Astrocyte of the spinal cord (primary cell): ENCODE results near the gene DAPK2.

Experiments
- DNase-seq: peaks from one replicate; pipeline ENCODE4 v3.0.0; 2011; ENCODE audit warnings: low read depth, low spot score
- H3K4me3 ChIP-seq: 2 replicates; pipeline ENCODE4 v1.5.1; 2011; ENCODE audit warnings: low read depth, mild to moderate bottlenecking, low read length, moderate library complexity
- CTCF ChIP-seq: IDR thresholded peaks from 2 replicates; pipeline ENCODE4 v1.5.1; 2012; ENCODE audit warnings: low read depth, mild to moderate bottlenecking, low read length, inconsistent platforms
- in situ Hi-C: cut with HindIII; loops from 2 replicates; pipeline ENCODE4 v1.10.0; 2017; ENCODE audit warnings: low sequenced_read_pairs

The DAPK2 gene

DNA sequence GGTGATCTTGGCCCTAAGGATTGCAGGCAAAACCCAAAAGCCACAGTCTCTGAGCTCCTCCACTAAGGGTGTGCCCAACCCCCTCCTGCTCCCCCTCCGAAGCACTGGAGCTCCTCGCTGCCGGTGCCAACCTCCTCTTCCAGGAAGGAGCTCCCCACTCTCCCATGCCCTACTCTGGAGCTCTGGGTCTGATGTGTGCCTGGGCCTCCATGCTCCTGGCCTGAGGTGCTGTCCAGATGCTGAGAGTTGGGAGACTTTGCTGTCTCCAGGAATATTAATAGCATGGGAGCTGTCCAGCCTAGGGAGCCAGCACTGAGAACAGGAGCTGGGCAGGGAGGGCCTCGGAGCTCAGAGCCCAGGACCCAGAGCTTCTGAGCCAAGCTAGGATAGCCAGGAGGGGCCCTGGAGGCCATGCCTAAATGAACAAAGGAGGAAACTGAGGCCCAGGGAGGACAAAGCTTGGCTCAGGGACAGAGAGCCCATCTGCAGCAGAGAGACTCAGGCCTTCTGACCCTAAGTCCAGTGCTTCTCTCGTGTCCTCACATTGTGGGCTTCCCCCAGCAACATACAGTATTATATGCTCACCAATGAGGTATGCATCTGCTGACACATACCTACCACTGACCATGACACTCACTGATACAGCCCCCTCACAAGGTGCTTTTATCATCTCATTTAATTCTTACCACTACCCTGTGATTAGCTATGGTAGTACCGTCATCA lies 175.6 kb downstream of the DAPK2 start:
- in situ Hi-C loops: no loop called here
- no peak for TF ChIP-seq CTCF
- no peak overlapping the region for H3K4me3 ChIP-seq
- DNase-seq: peak; percentile 79

- DNase-seq: no peak
- in situ Hi-C loops: no loop called here
- TF ChIP-seq CTCF: no peak
- no peak overlapping the region for H3K4me3 ChIP-seq
Observed at GRCh38 chr15:63870043-63870394, 176.3 kb downstream of the DAPK2 start.

- H3K4me3 ChIP-seq: no peak overlapping the region
- no peak for TF ChIP-seq CTCF
- DNase-seq: no peak
- in situ Hi-C loops: no loop called here
Observed at GRCh38 chr15:63869371-63870042, 176.8 kb downstream of the DAPK2 start.

DNA sequence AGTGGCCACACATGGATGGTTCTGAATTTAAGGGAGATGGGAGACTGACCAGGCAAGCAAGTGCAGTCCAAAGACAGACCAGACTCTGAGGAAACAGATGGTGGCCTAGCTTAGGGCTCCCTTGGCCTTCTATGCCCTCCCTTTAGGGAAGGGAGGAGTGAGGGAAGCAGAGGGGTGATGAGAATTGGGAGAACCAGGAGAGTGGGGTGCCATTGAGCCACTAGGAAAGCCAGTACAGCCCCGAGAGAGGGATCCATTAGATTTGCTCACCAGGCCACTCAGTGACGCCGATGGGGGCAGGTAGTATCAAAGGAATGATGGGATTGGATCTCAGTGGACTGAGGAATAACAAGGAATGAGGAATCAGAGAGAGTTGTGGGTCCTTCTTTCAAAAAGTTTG lies 182.1 kb downstream of the DAPK2 start:
- in situ Hi-C loops: no loop called here
- TF ChIP-seq CTCF: no peak
- H3K4me3 ChIP-seq: no peak overlapping the region
- DNase-seq: no peak

DNA sequence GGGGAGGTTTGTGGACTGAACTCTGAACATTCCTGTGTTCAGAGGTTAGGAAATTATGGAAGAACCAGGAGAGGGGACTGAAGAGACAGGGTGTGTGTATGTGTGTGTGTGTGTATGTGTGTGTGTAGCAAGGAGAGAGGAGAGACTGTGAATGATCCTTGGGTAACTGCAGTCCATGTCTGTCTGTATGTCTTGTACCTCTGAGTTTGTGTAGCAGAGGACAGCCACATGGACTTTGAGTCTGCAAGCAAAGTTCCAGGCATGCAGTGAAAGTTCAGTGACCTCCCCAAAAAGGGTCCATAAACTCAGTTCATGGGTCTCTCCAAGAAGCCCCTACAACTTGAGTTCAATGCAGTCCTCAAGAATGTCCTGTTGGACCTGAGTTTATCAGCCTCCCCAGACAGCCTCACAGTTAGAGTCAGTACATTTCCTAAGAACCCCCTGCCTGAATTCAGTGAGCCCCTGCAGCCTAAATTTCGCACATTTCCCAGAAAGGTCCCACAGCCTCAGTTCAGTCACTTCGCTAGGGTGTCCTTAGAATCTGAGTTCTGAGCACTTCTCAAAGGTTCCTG lies 184.3 kb downstream of the DAPK2 start:
- in situ Hi-C loops: no loop called here
- TF ChIP-seq CTCF: no peak
- no peak overlapping the region for H3K4me3 ChIP-seq
- no peak for DNase-seq

- no peak for TF ChIP-seq CTCF
- DNase-seq: no peak
- in situ Hi-C loops: no loop called here
- H3K4me3 ChIP-seq: no peak overlapping the region
Observed at GRCh38 chr15:63860555-63860954, 185.7 kb downstream of the DAPK2 start.
